Epithelial cell of esophagus (primary cell): Measurements from ENCODE around the gene TPSAB1.
"Not testable (repeated sequence)": the region's sequence is repeated elsewhere in the genome, so short reads cannot be mapped to it uniquely, and the experiment has no call there.

Experiments used
- DNase-seq: peaks from one replicate; pipeline ENCODE4 v3.0.0; 2010; ENCODE audit warnings: low read depth
- H3K4me3 ChIP-seq: 2 replicates; pipeline ENCODE4 v1.5.1; 2011; ENCODE audit warnings: mild to moderate bottlenecking, low read length, control low read depth
- TF ChIP-seq, protein P1 (sequence below): IDR thresholded peaks from 2 replicates; pipeline ENCODE4 v1.5.1; 2011; ENCODE audit warnings: low read depth, mild to moderate bottlenecking, low read length, control low read depth, inconsistent platforms; ENCODE audit not compliant: insufficient read depth; ENCODE audit errors: missing control alignments

The TPSAB1 gene

DNA sequence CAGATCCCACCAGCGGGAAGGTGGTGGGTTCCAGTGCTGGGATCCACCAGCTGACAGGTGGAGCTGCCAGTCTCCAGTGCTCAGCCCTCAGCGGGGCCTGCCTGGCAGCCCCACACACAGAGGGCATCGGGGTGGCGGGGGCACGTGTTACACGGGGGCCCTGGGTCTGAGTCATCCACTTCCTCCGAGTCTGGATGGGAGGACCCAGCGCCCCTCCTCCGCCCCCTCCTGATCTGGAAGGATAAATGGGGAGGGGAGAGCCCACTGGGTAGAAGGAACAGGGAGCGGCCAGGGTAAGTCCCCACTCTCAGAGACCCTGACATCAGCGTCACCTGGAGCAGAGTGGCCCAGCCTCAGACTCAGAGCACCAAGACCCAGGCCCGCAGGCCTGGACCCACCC, at the start of gene TPSAB1:
TSS of gene TPSAB1 (plus strand) at position 270 of the 400 bp plus-strand sequence. CDS start 234 bp downstream, outside the sequence.
- not testable (repeated sequence) for DNase-seq, H3K4me3 ChIP-seq

DNA sequence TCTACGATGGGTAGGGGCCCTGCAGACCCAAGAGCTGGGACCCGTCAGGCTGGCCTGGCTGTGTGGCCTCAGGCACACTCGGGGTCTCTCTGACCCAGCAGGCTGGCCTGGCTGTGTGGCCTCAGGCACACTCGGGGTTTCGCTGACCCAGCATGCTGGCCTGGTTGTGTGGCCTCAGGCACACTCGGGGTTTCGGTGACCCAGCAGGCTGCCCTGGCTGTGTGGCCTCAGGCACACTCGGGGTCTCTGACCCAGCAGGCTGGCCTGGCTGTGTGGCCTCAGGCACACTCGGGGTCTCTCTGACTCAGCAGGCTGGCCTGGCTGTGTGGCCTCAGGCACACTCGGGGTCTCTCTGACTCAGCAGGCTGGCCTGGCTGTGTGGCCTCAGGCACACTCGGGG, 49.7 kb upstream of the TPSAB1 start:
- not testable (repeated sequence) for DNase-seq, H3K4me3 ChIP-seq

DNA sequence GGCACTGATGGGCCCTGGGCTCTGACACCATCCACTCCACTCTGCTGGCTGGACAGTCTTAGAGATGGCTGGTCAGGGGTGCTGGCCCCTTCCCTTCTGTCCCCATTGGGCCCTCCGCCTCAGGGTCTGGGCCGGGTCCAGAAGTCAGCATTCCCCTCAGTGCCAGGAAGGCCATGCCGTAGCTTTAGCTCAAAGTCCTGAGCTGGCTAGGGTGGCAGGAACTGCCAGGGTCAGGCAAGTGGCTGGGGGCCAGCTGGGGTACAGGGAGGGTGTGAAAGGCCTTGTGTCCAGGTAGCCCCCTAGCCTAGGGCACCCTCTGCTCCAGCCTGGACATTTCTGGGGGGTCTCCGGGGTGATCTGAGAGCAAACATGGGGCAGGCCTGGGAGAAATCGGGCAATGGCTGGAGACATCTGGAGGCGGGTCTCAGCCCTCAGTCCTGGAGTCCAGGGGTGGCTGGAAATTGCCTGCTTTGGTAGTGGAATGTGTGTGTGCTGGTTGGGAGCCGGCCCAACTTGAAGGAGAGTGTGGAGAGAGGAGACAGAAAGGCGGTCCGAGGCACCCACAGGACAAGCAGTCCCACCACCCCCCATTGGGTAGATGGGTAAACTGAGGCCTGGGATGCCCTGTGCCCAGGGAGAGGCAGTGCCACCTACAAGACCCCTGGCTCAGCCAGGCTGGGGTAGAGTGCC, 48.0 kb upstream of the TPSAB1 start:
- DNase-seq = no peak
- no peak overlapping the region for H3K4me3 ChIP-seq
- TF ChIP-seq, protein P1, sequence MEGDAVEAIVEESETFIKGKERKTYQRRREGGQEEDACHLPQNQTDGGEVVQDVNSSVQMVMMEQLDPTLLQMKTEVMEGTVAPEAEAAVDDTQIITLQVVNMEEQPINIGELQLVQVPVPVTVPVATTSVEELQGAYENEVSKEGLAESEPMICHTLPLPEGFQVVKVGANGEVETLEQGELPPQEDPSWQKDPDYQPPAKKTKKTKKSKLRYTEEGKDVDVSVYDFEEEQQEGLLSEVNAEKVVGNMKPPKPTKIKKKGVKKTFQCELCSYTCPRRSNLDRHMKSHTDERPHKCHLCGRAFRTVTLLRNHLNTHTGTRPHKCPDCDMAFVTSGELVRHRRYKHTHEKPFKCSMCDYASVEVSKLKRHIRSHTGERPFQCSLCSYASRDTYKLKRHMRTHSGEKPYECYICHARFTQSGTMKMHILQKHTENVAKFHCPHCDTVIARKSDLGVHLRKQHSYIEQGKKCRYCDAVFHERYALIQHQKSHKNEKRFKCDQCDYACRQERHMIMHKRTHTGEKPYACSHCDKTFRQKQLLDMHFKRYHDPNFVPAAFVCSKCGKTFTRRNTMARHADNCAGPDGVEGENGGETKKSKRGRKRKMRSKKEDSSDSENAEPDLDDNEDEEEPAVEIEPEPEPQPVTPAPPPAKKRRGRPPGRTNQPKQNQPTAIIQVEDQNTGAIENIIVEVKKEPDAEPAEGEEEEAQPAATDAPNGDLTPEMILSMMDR = no peak

DNA sequence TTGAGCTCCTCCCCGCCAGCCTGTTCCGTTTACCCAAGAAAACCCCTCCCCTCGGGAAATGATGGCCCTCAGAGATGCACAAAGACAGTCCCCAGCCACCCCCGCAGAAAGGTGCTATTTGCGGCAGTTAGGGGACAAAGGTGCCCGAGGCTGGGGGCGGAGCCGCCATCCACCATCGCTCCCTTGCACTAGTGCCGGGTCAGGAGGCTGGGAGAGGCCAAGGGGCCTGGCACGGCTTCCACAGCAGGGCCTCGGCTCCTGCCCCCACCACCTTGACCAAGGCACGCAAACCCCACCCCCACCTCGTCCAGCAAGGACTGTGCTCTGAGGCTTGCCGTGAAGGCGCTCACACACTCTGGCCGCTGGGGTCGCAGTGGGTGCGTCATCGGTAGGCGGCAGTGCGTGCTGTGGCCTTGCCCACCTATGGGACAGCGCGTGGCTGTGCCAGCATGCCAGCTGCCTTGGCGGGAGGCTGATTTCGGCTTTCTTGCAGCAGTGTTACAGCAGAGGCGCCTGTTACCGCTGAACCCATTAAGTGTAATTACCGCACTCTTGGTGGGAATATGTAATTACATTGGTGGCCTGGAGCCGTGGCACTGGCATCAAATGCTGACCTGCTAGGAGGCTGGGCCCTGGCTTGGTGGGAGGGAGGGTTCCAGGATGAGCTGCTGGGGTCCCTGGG, 47.2 kb upstream of the TPSAB1 start:
- no peak overlapping the region for H3K4me3 ChIP-seq
- DNase-seq = no peak
- TF ChIP-seq, protein P1 = no peak

DNA sequence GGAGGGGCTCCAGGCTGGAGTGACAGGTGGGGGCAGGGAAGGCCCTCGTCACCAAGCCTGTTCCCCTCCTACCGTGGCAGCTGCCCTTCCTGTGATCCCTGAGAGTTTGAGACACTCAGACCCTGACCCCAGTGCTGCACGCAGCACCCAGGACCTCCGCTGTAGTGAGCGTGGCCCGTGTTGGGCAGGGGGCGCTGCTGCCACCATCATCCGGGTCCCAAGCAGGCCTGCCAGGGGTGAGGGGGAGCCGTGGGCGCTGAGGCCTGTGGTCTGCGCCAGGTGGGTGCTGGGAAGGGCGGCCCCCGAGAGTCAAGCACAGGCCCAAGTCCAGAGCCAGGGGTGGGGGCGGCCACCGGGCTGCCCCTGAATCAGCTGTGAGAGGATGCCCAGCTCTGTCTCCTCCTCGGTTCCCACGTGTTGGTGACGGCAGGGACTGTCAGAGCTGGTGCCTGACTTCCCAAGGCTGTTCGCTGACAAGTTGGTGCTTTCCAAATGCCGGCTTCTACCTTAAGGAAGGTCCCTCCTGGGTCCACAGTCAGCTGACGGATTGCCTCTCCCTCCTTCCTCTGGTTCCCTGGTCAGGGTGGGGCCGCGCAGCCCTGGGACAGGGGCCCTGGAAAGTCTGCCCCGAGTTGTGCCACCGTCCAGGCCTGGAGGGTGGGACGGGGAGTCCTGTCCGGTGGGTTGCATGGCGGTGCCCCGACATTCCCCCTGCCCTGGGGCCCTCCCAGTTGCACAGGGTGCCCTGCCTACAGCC, 46.5 kb upstream of the TPSAB1 start:
- no peak overlapping the region for H3K4me3 ChIP-seq
- TF ChIP-seq, protein P1 = no peak
- no peak for DNase-seq

DNA sequence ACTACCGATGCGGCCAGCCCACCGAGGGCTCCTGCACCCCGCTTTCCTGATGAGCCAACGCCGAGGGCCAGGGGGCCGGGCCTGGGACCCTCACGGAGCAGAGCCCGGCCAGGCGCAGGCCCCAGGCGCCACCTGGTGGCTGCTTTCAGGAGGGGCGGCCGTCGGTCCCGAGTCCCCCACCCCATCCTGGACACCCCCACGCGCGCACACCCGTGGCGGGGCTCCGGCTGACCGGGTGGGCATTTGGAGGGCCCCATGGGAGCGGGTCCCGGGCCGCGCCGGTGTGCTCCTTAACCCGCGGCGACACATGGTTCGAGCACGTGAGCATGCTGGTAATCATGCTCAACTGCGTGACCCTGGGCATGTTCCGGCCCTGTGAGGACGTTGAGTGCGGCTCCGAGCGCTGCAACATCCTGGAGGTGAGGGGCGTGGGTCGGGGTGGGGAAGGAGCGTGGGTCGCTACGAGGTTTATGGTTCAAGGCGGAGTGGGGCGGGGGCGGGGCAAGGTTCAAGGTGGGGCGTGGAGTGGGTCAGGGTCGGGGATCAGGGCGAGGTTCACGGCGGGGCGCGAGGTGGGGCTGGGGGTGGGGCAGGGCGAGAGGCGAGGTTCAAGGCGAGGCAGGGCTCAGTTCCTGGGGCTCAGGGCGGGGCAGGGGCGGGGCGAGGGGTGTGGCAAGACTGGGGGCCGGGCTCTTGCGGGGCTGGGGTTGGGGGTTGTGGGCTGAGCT, 45.7 kb upstream of the TPSAB1 start:
- no peak for DNase-seq
- TF ChIP-seq, protein P1 = no peak
- no peak overlapping the region for H3K4me3 ChIP-seq

DNA sequence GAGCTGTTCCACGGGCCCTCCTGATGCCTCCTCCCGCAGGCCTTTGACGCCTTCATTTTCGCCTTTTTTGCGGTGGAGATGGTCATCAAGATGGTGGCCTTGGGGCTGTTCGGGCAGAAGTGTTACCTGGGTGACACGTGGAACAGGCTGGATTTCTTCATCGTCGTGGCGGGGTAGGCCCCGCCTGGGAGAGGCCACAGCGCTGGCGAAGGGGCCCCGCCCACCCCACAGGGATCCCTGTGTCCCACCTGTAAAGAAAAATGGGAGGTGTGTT, 45.2 kb upstream of the TPSAB1 start:
- DNase-seq = no peak
- no peak overlapping the region for H3K4me3 ChIP-seq
- TF ChIP-seq, protein P1 = no peak
